ENCODE data around the gene AGBL4.

The AGBL4 gene

DNA sequence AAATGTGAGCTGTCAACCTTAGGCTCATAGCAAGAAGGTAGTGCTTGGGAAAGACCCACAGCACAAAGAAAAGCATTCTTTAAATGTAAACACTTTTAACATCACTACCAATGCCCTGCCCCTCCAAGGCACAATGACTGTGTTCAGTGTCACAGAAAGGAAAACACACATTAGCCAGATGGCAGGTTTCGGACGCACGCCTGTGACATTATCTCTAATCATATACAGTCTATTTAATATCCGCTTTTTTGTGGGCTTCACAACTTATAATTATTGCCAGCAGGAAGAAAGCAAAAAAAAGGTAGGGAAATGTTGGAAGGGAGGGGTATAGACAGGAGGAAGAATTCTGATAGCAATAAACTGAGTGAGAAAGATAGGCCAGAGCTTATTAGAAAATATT, 1134.7 kb downstream of the AGBL4 start:
- TF ChIP-seq, protein P1, sequence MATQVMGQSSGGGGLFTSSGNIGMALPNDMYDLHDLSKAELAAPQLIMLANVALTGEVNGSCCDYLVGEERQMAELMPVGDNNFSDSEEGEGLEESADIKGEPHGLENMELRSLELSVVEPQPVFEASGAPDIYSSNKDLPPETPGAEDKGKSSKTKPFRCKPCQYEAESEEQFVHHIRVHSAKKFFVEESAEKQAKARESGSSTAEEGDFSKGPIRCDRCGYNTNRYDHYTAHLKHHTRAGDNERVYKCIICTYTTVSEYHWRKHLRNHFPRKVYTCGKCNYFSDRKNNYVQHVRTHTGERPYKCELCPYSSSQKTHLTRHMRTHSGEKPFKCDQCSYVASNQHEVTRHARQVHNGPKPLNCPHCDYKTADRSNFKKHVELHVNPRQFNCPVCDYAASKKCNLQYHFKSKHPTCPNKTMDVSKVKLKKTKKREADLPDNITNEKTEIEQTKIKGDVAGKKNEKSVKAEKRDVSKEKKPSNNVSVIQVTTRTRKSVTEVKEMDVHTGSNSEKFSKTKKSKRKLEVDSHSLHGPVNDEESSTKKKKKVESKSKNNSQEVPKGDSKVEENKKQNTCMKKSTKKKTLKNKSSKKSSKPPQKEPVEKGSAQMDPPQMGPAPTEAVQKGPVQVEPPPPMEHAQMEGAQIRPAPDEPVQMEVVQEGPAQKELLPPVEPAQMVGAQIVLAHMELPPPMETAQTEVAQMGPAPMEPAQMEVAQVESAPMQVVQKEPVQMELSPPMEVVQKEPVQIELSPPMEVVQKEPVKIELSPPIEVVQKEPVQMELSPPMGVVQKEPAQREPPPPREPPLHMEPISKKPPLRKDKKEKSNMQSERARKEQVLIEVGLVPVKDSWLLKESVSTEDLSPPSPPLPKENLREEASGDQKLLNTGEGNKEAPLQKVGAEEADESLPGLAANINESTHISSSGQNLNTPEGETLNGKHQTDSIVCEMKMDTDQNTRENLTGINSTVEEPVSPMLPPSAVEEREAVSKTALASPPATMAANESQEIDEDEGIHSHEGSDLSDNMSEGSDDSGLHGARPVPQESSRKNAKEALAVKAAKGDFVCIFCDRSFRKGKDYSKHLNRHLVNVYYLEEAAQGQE (IDR thresholded peaks at IDR 0.05; ENCODE audit: insufficient read depth in 1 of 2, low read depth in 2 of 2, low read length in 2 of 2), result no peak
- TF ChIP-seq FOXP2 (optimal IDR thresholded peaks at IDR 0.05; ENCODE audit: borderline replicate concordance, extremely low read depth, extremely low read length, insufficient read depth), result no peak
- TF ChIP-seq SIN3A (IDR thresholded peaks at IDR 0.05; ENCODE audit: borderline replicate concordance, insufficient read depth, low read length), result no peak

DNA sequence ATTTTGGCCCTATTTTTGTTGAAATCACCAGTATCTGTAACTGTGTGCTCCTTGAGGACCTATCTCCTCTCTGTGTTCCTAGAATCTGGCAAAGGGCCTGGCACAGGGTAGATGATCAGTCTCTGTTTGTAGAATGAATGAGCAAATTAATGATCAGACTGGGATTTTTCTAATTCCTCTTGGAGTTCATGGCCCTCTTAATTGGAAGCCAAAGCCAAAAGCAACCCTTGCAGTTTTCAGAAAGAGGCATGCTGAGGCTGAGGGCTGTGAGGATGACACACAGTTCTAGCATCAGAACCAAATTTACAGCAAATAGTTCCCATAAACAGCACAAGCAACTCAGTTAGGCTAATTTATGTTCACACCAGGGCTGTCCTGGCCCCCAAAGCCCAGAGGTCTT, 1136.0 kb downstream of the AGBL4 start:
- no peak for TF ChIP-seq POLR2AphosphoS5 (IDR thresholded peaks at IDR 0.05; ENCODE audit: low read depth, low read length)
- no peak for TF ChIP-seq SIN3A (IDR thresholded peaks at IDR 0.05; ENCODE audit: borderline replicate concordance, insufficient read depth, low read length)
- TF ChIP-seq, protein P1 (IDR thresholded peaks at IDR 0.05; ENCODE audit: insufficient read depth in 1 of 2, low read depth in 2 of 2, low read length in 2 of 2), result no peak
- TF ChIP-seq FOXP2 (optimal IDR thresholded peaks at IDR 0.05; ENCODE audit: borderline replicate concordance, extremely low read depth, extremely low read length, insufficient read depth), result no peak
- TF ChIP-seq TAF1 (IDR thresholded peaks at IDR 0.05; ENCODE audit: borderline replicate concordance, insufficient read depth, low read length), result no peak

DNA sequence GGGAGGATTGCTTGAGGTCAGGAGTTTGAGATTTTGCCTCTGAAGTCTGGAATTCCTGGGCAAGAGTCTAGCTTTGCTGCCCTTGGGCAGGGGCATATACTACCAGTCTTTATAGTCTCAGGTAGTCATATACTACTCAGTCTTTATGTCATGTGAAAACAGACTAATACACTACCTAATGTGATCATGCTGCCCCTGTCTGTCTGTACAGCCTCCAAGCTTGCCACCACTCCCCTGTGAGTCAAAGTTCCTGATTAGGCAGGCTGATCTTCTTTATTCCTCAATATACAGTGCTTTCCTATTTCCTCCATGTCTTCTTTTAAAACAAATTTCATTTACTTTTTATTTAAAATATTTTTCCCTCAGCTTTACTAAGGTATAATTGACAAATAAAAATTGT, 1141.7 kb downstream of the AGBL4 start:
- TF ChIP-seq TAF1 (IDR thresholded peaks at IDR 0.05; ENCODE audit: borderline replicate concordance, insufficient read depth, low read length), result no peak
- no peak for TF ChIP-seq SIN3A (IDR thresholded peaks at IDR 0.05; ENCODE audit: borderline replicate concordance, insufficient read depth, low read length)
- no peak for TF ChIP-seq FOXP2 (optimal IDR thresholded peaks at IDR 0.05; ENCODE audit: borderline replicate concordance, extremely low read depth, extremely low read length, insufficient read depth)
- TF ChIP-seq, protein P1 (IDR thresholded peaks at IDR 0.05; ENCODE audit: insufficient read depth in 1 of 2, low read depth in 2 of 2, low read length in 2 of 2), result no peak
- no peak for TF ChIP-seq POLR2AphosphoS5 (IDR thresholded peaks at IDR 0.05; ENCODE audit: low read depth, low read length)

DNA sequence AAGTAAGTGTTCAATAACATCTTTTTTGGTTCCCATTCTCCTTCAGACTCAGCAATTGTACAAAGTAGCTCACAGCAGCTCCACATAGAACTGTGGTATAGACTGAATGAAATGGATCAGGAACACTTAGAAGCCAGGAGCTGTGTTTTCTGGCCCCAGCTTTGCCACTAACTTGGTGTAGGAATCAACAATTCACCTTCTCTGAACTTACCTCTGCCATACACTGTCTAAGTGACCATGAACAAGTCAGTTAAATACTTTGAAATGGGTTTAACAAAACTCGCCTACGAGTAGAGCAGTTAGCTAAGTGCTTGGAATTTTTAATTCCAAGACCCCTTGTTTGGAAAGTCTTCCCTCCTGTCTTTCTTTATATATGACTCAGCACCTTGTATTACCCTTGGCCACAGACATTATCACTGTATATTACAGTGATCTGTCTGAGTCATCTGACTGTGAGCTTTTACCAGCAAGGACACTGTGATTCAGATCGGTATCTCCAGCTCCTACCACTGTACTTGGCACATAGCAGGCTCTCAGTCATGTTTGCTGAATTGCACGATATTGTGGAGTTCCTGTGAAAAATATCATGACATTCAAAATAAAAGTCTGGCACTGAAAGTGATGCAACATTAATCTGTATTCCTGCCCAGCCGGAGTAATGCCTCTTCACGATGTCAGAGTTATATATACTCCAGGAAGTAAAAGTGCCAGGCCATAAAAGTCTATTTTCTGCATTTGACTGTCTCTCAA, 1145.4 kb downstream of the AGBL4 start:
- TF ChIP-seq SIN3A (IDR thresholded peaks at IDR 0.05; ENCODE audit: borderline replicate concordance, insufficient read depth, low read length) (no peak), TAF1 (IDR thresholded peaks at IDR 0.05; ENCODE audit: borderline replicate concordance, insufficient read depth, low read length) (no peak), FOXP2 (optimal IDR thresholded peaks at IDR 0.05; ENCODE audit: borderline replicate concordance, extremely low read depth, extremely low read length, insufficient read depth) (no peak), POLR2AphosphoS5 (IDR thresholded peaks at IDR 0.05; ENCODE audit: low read depth, low read length) (no peak)
- TF ChIP-seq, protein P1 (IDR thresholded peaks at IDR 0.05; ENCODE audit: insufficient read depth in 1 of 2, low read depth in 2 of 2, low read length in 2 of 2), result no peak
